Motor neuron (in vitro differentiated cells): ENCODE measurements around the gene GRIN2C. TPM values are rescaled to one million over a fixed set of nuclear protein-coding genes. Genes with fewer than 3 reads are reported as not detected.

ENCODE experiments used
- total RNA-seq, 8 experiments: library from RNA; unstranded; fragments of 300-600 nt; gene quantifications; 2 replicates each; pipeline versions ENCODE4 v1.2.3 to v1.2.4, GENCODE V29; 2022

GRIN2C gene
- total RNA-seq, 8 experiments from 2014 or later = 0.15 to 1.0 (median 0.30) TPM

Other genes with a start within 250 kb of the GRIN2C start
- under 1 TPM in 5 of 8 experiments, not detected in 3; 0.14 to 0.47 (median 0.25) TPM for gene CD300E, start 236.1 kb downstream of the GRIN2C start, total RNA-seq
- gene CD300LF, start 147.0 kb downstream of the GRIN2C start, total RNA-seq = under 1 TPM in 1 of 8 experiments, not detected in 7; 0.24 TPM
- 1 to 10 TPM in 1 of 8 experiments, under 1 TPM in 7; 0.14 to 1.2 (median 0.43) TPM for gene RAB37, start 122.6 kb downstream of the GRIN2C start, total RNA-seq
- 10 to 100 TPM in 4 of 8 experiments, 1 to 10 TPM in 4; 2.9 to 35.4 (median 12.9) TPM for gene NHERF1, start 111.3 kb downstream of the GRIN2C start, total RNA-seq
- 10 to 100 TPM; 41.6 to 97.1 (median 46.2) TPM for gene NAT9, start 83.5 kb downstream of the GRIN2C start, total RNA-seq
- gene FDXR, start 13.1 kb upstream of the GRIN2C start, total RNA-seq = 10 to 100 TPM in 5 of 8 experiments, 1 to 10 TPM in 3; 7.7 to 80.4 (median 16.6) TPM
- gene FADS6, start 33.7 kb upstream of the GRIN2C start, total RNA-seq = under 1 TPM in 6 of 8 experiments, not detected in 2; 0.11 to 0.85 (median 0.25) TPM
- under 1 TPM in 6 of 8 experiments, not detected in 2; 0.11 to 0.76 (median 0.20) TPM for gene USH1G, start 63.4 kb upstream of the GRIN2C start, total RNA-seq
- under 1 TPM in 3 of 8 experiments, not detected in 5; 0.15 to 0.71 (median 0.21) TPM for gene OTOP2, start 64.4 kb upstream of the GRIN2C start, total RNA-seq
- gene OTOP3, start 76.0 kb upstream of the GRIN2C start, total RNA-seq = under 1 TPM in 3 of 8 experiments, not detected in 5; 0.10 to 0.38 (median 0.11) TPM
- 10 to 100 TPM in 5 of 8 experiments, 1 to 10 TPM in 2, under 1 TPM in 1; 0.36 to 16.8 (median 12.3) TPM for gene HID1, start 112.9 kb upstream of the GRIN2C start, total RNA-seq
- 10 to 100 TPM in 6 of 8 experiments, 1 to 10 TPM in 2; 8.1 to 18.0 (median 13.6) TPM for gene CDR2L, start 127.7 kb upstream of the GRIN2C start, total RNA-seq
- gene MRPL58, start 152.8 kb upstream of the GRIN2C start, total RNA-seq = 10 to 100 TPM; 27.6 to 52.5 (median 34.8) TPM
- 100 to 1,000 TPM; 282 to 662 (median 376) TPM for gene ATP5PD, start 187.1 kb upstream of the GRIN2C start, total RNA-seq
- 10 to 100 TPM; 13.2 to 41.6 (median 30.6) TPM for gene KCTD2, start 187.3 kb upstream of the GRIN2C start, total RNA-seq
- gene SLC16A5, start 228.1 kb upstream of the GRIN2C start, total RNA-seq = 10 to 100 TPM in 2 of 8 experiments, 1 to 10 TPM in 1, under 1 TPM in 2, not detected in 3; 0.09 to 16.6 (median 5.0) TPM